Measurements from ENCODE around the gene NEK4.

Gene NEK4

DNA sequence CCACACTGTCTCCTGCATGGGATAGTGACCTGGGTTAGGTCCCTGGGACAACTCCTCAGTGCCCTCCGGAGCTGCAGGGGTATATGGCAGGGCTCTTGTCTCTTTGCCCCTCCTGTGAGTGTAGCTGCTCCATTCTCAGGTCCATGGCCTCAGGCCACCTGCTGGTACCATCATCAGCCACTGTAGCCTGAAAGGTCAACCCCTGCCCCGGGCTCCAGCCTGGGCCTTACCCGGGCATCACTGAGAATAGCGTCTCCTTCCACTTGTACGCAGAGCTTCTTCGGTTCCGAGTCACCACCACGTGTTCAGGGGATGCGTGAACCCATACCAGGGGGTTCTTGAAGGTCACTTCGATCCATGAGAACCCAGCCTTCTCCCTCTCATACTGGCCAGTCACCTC lies 45.9 kb upstream of the NEK4 start:
- Histone ChIP-seq H3K27ac (no peak overlapping the region), H3K79me2 (ENCODE audit: insufficient read depth, low read depth) (no peaks in the 10 kb centered on the region), H3K4me2 (no peak overlapping the region), H3K9ac (no peak overlapping the region), H3K4me1 (ENCODE audit: low read depth, poor library complexity, severe bottlenecking) (no peaks in the 10 kb centered on the region), H3K4me3 (IDR thresholded peaks at IDR 0.05; ENCODE audit: insufficient read depth, low read depth, low read length) (no peak overlapping the region), H3K27me3 (ENCODE audit: insufficient read depth, low read depth) (no peaks in the 10 kb centered on the region), H4K20me1 (ENCODE audit: insufficient read depth) (no peaks in the 10 kb centered on the region), H3K36me3 (ENCODE audit: insufficient read depth) (no peaks in the 10 kb centered on the region), H2AFZ (ENCODE audit: low read depth) (no peak overlapping the region)
- TF ChIP-seq, protein P1, sequence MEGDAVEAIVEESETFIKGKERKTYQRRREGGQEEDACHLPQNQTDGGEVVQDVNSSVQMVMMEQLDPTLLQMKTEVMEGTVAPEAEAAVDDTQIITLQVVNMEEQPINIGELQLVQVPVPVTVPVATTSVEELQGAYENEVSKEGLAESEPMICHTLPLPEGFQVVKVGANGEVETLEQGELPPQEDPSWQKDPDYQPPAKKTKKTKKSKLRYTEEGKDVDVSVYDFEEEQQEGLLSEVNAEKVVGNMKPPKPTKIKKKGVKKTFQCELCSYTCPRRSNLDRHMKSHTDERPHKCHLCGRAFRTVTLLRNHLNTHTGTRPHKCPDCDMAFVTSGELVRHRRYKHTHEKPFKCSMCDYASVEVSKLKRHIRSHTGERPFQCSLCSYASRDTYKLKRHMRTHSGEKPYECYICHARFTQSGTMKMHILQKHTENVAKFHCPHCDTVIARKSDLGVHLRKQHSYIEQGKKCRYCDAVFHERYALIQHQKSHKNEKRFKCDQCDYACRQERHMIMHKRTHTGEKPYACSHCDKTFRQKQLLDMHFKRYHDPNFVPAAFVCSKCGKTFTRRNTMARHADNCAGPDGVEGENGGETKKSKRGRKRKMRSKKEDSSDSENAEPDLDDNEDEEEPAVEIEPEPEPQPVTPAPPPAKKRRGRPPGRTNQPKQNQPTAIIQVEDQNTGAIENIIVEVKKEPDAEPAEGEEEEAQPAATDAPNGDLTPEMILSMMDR (conservative IDR thresholded peaks at IDR 0.05; ENCODE audit: low read depth, low read length): no peak

DNA sequence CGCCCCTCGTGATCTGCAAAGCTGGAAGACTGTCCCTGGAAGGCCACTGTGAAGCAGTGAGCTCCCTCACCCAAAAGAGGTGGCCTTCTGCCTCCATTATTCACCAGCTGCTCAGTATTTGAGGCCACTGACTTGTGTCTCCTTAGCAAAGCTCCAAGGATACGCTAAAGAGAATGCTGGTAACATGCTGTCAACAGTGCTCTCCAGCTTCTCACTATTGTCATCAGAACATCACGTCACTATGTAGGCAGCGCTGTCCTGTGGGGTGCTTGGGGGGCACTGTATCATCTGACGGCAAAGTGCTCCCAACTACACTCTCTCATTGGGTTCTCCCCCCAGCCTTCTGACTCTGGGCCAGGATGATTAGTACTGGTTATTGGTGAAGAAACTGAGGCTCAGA lies 45.5 kb upstream of the NEK4 start:
- no peaks in the 10 kb centered on the region for H3K27me3 ChIP-seq (ENCODE audit: insufficient read depth, low read depth)
- no peaks in the 10 kb centered on the region for H4K20me1 ChIP-seq (ENCODE audit: insufficient read depth)
- no peaks in the 10 kb centered on the region for H3K36me3 ChIP-seq (ENCODE audit: insufficient read depth)
- H3K9ac ChIP-seq: no peak overlapping the region
- no peak overlapping the region for H3K4me2 ChIP-seq
- H3K27ac ChIP-seq: no peak overlapping the region
- H3K4me3 ChIP-seq (IDR thresholded peaks at IDR 0.05; ENCODE audit: insufficient read depth, low read depth, low read length): no peak overlapping the region
- H3K79me2 ChIP-seq (ENCODE audit: insufficient read depth, low read depth): no peaks in the 10 kb centered on the region
- TF ChIP-seq, protein P1 (conservative IDR thresholded peaks at IDR 0.05; ENCODE audit: low read depth, low read length): no peak
- H2AFZ ChIP-seq (ENCODE audit: low read depth): no peak overlapping the region
- no peaks in the 10 kb centered on the region for H3K4me1 ChIP-seq (ENCODE audit: low read depth, poor library complexity, severe bottlenecking)

DNA sequence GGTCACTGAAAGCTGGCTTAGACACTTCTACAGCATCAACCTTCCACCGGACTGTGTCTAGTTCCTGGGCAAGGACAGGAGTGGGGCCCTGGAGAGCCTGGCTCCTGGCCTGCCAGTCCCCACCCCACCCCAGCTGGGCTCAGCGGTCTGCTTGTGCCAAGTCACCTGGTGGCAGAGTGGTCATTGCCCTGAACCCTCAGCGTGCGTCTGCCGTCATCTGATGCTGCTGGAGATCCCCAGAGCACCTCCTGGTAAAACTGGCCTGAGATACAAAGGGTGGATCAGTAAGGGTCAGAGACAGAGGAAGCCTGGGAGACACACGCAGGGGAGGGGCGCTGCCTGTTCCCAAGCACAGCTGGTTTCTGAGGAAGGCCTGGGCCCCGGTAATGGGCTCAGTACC lies 43.1 kb upstream of the NEK4 start:
- H2AFZ ChIP-seq (ENCODE audit: low read depth): no peak overlapping the region
- no peak overlapping the region for H3K4me3 ChIP-seq (IDR thresholded peaks at IDR 0.05; ENCODE audit: insufficient read depth, low read depth, low read length)
- no peak overlapping the region for H3K4me2 ChIP-seq
- H3K79me2 ChIP-seq (ENCODE audit: insufficient read depth, low read depth): no peaks in the 10 kb centered on the region
- TF ChIP-seq, protein P1 (conservative IDR thresholded peaks at IDR 0.05; ENCODE audit: low read depth, low read length): no peak
- H3K36me3 ChIP-seq (ENCODE audit: insufficient read depth): no peaks in the 10 kb centered on the region
- no peak overlapping the region for H3K9ac ChIP-seq
- H3K27ac ChIP-seq: no peak overlapping the region
- no peaks in the 10 kb centered on the region for H3K4me1 ChIP-seq (ENCODE audit: low read depth, poor library complexity, severe bottlenecking)
- H4K20me1 ChIP-seq (ENCODE audit: insufficient read depth): no peaks in the 10 kb centered on the region
- no peaks in the 10 kb centered on the region for H3K27me3 ChIP-seq (ENCODE audit: insufficient read depth, low read depth)

DNA sequence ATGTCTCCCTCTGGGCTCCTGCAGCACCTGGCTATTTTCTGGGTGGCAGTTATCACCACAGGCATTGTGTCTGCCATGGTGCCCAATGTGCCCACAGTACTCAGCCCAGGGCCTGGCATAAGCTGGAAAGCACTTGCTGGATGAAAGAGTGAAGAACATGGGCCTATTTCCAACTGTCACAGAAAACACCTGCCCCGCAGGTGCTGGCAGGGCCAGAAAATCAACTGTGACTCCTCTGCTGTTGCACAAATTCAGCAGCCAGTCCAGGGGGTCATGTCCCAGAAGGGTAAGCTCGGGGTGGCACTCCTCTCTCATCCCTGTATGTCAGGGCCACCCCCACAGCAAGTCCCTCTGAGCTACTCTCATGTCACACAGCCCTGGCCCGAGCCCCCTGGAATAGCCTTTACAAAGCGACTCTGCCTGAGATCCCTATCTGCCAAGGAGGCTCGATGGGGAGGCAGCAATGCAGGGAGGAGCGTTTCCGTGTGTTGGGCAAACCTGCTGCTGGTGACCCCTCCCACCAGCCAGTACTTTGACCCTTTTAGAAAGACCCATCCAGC lies 40.8 kb upstream of the NEK4 start:
- H3K27me3 ChIP-seq (ENCODE audit: insufficient read depth, low read depth): no peaks in the 10 kb centered on the region
- no peaks in the 10 kb centered on the region for H3K4me1 ChIP-seq (ENCODE audit: low read depth, poor library complexity, severe bottlenecking)
- no peak overlapping the region for H3K4me2 ChIP-seq
- H3K36me3 ChIP-seq (ENCODE audit: insufficient read depth): no peaks in the 10 kb centered on the region
- no peak overlapping the region for H3K27ac ChIP-seq
- no peaks in the 10 kb centered on the region for H3K79me2 ChIP-seq (ENCODE audit: insufficient read depth, low read depth)
- H2AFZ ChIP-seq (ENCODE audit: low read depth): no peak overlapping the region
- H3K9ac ChIP-seq: no peak overlapping the region
- no peak overlapping the region for H3K4me3 ChIP-seq (IDR thresholded peaks at IDR 0.05; ENCODE audit: insufficient read depth, low read depth, low read length)
- TF ChIP-seq, protein P1 (conservative IDR thresholded peaks at IDR 0.05; ENCODE audit: low read depth, low read length): no peak
- H4K20me1 ChIP-seq (ENCODE audit: insufficient read depth): no peaks in the 10 kb centered on the region

All from KMS-11 (cell line).